A549 (cell line): ENCODE data around the gene ZFHX3.

ENCODE experiments used
- GATA3 ChIP-seq: IDR thresholded peaks from 2 replicates; pipeline ENCODE4 v1.6.1; 2012; ENCODE audit warnings: borderline replicate concordance
- POLR2A ChIP-seq: IDR thresholded peaks from 2 replicates; pipeline ENCODE4 v1.6.1; 2012; ENCODE audit warnings: mild to moderate bottlenecking, low read length
- POLR2AphosphoS2 ChIP-seq: conservative IDR thresholded peaks from 2 replicates; pipeline ENCODE4 v1.6.1; 2012; ENCODE audit warnings: low read length, improper control_type of control experiment, inconsistent platforms
- RCOR1 ChIP-seq: fragments of 150-350 bp; IDR thresholded peaks from 2 replicates; pipeline ENCODE4 v1.6.1; 2014; ENCODE audit warnings: antibody characterized with exemption, low read length, low read depth
- RFX5 ChIP-seq: fragments of 450-650 bp; IDR thresholded peaks from 2 replicates; pipeline ENCODE4 v1.7.1; 2014; ENCODE audit warnings: antibody characterized with exemption, mild to moderate bottlenecking, moderate library complexity
- TF ChIP-seq, protein P1 (sequence below): fragments of 200-600 bp; sonication (generic); IDR thresholded peaks from 2 replicates; pipeline ENCODE4 v1.6.1; 2016; ENCODE audit warnings: antibody characterized with exemption, mild to moderate bottlenecking, moderate library complexity
- TF ChIP-seq, protein P2 (sequence below): fragments of 250-450 bp; sonication (Bioruptor Pico); IDR thresholded peaks from 2 replicates; pipeline ENCODE4 v1.5.0; 2021; ENCODE audit warnings: mild to moderate bottlenecking, moderate library complexity, borderline replicate concordance
- TF ChIP-seq, protein P3 (sequence below): fragments of >200 bp; sonication (Bioruptor Twin); formaldehyde crosslinking; IDR thresholded peaks from 3 replicates; pipeline ENCODE4 v1.5.1; 2016
- TF ChIP-seq, protein P4 (sequence below): fragments of 450-650 bp; IDR thresholded peaks from 2 replicates; pipeline ENCODE4 v1.6.1; 2014; ENCODE audit warnings: antibody characterized with exemption

DNA sequence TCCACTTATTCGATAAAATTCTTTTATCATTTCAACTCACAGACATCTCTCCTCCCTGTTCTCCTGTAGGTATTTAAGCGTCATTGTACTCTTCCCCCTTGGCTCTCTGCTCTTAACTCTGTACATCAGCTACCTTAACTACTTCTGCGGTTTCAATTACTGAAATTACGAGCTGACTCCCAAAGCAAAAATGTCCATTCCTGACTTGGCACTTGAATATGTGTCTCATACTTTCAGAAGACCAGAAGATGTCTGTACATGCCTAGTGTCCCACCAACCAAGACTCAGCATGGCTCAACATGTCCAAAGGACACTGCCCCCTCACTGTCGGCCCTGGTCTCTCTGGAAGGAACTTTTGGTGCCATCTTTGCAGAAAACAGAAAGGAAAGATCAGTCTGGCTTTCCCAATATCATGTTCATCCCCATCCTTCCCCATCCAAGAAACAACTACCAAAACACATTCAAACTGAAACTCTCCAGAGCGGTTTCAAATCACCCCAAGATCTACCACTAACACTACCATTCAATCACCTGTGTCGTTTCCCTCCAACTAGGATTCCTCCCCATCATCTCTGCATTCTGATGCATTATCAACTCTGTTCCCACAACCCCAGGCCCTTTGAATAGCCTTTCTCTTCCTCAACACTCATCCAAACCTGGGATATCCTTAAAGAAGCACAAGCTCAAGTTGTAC, 74.9 kb downstream of the ZFHX3 start:
- no peak for TF ChIP-seq POLR2A
- TF ChIP-seq, protein P1, sequence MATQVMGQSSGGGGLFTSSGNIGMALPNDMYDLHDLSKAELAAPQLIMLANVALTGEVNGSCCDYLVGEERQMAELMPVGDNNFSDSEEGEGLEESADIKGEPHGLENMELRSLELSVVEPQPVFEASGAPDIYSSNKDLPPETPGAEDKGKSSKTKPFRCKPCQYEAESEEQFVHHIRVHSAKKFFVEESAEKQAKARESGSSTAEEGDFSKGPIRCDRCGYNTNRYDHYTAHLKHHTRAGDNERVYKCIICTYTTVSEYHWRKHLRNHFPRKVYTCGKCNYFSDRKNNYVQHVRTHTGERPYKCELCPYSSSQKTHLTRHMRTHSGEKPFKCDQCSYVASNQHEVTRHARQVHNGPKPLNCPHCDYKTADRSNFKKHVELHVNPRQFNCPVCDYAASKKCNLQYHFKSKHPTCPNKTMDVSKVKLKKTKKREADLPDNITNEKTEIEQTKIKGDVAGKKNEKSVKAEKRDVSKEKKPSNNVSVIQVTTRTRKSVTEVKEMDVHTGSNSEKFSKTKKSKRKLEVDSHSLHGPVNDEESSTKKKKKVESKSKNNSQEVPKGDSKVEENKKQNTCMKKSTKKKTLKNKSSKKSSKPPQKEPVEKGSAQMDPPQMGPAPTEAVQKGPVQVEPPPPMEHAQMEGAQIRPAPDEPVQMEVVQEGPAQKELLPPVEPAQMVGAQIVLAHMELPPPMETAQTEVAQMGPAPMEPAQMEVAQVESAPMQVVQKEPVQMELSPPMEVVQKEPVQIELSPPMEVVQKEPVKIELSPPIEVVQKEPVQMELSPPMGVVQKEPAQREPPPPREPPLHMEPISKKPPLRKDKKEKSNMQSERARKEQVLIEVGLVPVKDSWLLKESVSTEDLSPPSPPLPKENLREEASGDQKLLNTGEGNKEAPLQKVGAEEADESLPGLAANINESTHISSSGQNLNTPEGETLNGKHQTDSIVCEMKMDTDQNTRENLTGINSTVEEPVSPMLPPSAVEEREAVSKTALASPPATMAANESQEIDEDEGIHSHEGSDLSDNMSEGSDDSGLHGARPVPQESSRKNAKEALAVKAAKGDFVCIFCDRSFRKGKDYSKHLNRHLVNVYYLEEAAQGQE = no peak
- TF ChIP-seq, protein P2, sequence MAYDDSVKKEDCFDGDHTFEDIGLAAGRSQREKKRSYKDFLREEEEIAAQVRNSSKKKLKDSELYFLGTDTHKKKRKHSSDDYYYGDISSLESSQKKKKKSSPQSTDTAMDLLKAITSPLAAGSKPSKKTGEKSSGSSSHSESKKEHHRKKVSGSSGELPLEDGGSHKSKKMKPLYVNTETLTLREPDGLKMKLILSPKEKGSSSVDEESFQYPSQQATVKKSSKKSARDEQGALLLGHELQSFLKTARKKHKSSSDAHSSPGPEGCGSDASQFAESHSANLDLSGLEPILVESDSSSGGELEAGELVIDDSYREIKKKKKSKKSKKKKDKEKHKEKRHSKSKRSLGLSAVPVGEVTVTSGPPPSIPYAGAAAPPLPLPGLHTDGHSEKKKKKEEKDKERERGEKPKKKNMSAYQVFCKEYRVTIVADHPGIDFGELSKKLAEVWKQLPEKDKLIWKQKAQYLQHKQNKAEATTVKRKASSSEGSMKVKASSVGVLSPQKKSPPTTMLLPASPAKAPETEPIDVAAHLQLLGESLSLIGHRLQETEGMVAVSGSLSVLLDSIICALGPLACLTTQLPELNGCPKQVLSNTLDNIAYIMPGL = no peak
- no peak for TF ChIP-seq RCOR1
- TF ChIP-seq, protein P3, sequence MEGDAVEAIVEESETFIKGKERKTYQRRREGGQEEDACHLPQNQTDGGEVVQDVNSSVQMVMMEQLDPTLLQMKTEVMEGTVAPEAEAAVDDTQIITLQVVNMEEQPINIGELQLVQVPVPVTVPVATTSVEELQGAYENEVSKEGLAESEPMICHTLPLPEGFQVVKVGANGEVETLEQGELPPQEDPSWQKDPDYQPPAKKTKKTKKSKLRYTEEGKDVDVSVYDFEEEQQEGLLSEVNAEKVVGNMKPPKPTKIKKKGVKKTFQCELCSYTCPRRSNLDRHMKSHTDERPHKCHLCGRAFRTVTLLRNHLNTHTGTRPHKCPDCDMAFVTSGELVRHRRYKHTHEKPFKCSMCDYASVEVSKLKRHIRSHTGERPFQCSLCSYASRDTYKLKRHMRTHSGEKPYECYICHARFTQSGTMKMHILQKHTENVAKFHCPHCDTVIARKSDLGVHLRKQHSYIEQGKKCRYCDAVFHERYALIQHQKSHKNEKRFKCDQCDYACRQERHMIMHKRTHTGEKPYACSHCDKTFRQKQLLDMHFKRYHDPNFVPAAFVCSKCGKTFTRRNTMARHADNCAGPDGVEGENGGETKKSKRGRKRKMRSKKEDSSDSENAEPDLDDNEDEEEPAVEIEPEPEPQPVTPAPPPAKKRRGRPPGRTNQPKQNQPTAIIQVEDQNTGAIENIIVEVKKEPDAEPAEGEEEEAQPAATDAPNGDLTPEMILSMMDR = no peak
- TF ChIP-seq, protein P4, sequence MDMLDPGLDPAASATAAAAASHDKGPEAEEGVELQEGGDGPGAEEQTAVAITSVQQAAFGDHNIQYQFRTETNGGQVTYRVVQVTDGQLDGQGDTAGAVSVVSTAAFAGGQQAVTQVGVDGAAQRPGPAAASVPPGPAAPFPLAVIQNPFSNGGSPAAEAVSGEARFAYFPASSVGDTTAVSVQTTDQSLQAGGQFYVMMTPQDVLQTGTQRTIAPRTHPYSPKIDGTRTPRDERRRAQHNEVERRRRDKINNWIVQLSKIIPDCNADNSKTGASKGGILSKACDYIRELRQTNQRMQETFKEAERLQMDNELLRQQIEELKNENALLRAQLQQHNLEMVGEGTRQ = no peak
- no peak for TF ChIP-seq GATA3
- TF ChIP-seq POLR2AphosphoS2 = no peak
- no peak for TF ChIP-seq RFX5
